ENCODE measurements around the gene MBLAC2.

DNA sequence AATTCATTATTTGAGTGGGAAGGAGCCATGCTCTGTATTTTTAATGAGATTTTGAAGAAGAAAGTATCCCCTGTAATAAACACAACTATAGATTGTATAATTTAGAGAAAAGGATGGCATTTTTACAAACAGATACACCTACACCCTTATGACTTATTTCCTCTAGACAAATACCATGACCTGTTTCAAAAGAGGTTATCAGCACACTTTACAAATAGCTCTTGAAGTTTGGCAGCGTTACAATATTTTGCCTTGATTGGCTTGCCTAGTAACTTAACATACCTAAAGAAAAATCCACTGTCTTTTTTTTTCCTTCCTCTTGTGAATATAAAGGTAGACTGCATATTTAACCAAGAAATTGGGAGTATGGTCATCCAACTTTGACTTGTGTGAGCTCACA is 36.5 kb downstream of the MBLAC2 start:
- TF ChIP-seq, protein P1, sequence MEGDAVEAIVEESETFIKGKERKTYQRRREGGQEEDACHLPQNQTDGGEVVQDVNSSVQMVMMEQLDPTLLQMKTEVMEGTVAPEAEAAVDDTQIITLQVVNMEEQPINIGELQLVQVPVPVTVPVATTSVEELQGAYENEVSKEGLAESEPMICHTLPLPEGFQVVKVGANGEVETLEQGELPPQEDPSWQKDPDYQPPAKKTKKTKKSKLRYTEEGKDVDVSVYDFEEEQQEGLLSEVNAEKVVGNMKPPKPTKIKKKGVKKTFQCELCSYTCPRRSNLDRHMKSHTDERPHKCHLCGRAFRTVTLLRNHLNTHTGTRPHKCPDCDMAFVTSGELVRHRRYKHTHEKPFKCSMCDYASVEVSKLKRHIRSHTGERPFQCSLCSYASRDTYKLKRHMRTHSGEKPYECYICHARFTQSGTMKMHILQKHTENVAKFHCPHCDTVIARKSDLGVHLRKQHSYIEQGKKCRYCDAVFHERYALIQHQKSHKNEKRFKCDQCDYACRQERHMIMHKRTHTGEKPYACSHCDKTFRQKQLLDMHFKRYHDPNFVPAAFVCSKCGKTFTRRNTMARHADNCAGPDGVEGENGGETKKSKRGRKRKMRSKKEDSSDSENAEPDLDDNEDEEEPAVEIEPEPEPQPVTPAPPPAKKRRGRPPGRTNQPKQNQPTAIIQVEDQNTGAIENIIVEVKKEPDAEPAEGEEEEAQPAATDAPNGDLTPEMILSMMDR (IDR thresholded peaks at IDR 0.05), result no peak
- TF ChIP-seq POLR2A (IDR thresholded peaks at IDR 0.05), result no peak

Measured in thyroid gland (tissue), 4 donors.